Memory B cell (primary cell): Measurements from ENCODE around the gene SPINK14.
A peak's percentile ranks its signal among the peaks of the same experiment; 100 is the strongest.

Experiments used
- ATAC-seq: fragments of 150-1000 bp; cut with Tn5 transposase; 2 replicates; pipeline ENCODE4 v1.10.0; 2021; ENCODE audit warnings: low read depth, mild to moderate bottlenecking, moderate library complexity
- DNase-seq, 2 donors: peaks; one replicate each; pipeline ENCODE4 v3.0.0; 2022; ENCODE audit warnings: low spot score in 2 of 2
- H3K27ac Mint-ChIP-seq: one replicate; pipeline ENCODE4 v1.8.0; 2022; ENCODE audit warnings: mild to moderate bottlenecking, moderate library complexity, mixed read lengths
- H3K27me3 Mint-ChIP-seq: one replicate; pipeline ENCODE4 v1.8.0; 2022; ENCODE audit warnings: mixed read lengths
- H3K36me3 Mint-ChIP-seq: one replicate; pipeline ENCODE4 v1.8.0; 2022; ENCODE audit warnings: mild to moderate bottlenecking, mixed read lengths
- H3K4me1 Mint-ChIP-seq: one replicate; pipeline ENCODE4 v1.8.0; 2022; ENCODE audit warnings: mixed read lengths
- H3K4me3 Mint-ChIP-seq: one replicate; pipeline ENCODE4 v1.8.0; 2022; ENCODE audit warnings: mild to moderate bottlenecking, moderate library complexity, mixed read lengths
- H3K9me3 Mint-ChIP-seq: one replicate; pipeline ENCODE4 v1.8.0; 2022; ENCODE audit warnings: mixed read lengths

The SPINK14 gene

GRCh38 chr5:148166550-148167283 is 1.6 kb upstream of the SPINK14 start:
- no peak overlapping the region for H3K27ac Mint-ChIP-seq

DNA sequence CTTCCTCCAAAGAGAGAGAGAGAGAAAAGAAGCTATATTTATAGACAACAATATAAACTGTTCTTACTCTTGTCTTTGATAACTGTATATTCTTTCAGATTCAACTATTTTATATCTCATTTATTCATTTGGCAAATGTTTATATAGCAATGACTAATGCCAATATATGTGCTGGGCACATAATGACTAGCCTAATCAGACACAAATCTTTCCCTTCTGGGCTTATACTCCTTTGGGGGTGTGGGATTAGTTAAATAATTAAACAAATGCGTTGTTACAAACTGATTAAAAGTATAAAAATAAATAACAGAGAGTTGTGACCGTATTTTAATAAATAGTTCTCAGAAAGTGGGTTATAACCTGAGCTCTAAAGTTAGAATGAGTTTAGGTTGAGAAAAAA is 4.0 kb downstream of the SPINK14 start:
- ATAC-seq (no peak), DNase-seq (no peak)
- Mint-ChIP-seq H3K9me3 (no peaks in the 10 kb centered on the region), H3K4me3 (no peak overlapping the region), H3K27ac (no peak overlapping the region), H3K4me1 (no peaks in the 10 kb centered on the region), H3K36me3 (no peaks in the 10 kb centered on the region), H3K27me3 (peaks cover 3% of the 10 kb centered on the region)

More at GRCh38 chr5:148166550-148167283, 1.6 kb upstream of the SPINK14 start:
- H3K9me3 Mint-ChIP-seq = no peaks in the 10 kb centered on the region
- DNase-seq (no peak), ATAC-seq (no peak)
- H3K4me1 Mint-ChIP-seq = no peaks in the 10 kb centered on the region
- H3K4me3 Mint-ChIP-seq = no peak overlapping the region
- no peaks in the 10 kb centered on the region for H3K27me3 Mint-ChIP-seq
- no peaks in the 10 kb centered on the region for H3K36me3 Mint-ChIP-seq

DNA sequence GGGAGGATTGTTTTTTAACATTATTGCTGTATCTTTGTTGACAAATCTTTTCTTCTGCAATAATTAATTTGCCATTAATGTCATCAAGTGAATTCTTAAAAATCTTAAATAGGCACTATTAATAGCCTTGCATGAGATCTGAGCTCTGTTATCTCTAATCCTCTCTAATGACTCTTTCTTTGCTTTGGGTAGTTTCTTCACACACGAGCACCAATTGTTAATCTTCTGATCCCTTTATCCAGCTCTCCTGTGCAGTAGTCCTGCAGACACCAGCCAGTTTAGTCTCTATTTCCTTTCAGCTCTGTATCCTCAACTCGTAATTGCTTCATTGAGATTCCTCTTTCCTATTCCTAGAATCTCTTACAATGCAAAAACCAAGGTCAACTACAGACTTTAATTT is 8.1 kb downstream of the SPINK14 start:
- no peaks in the 10 kb centered on the region for H3K4me1 Mint-ChIP-seq
- DNase-seq (no peak), ATAC-seq (no peak)
- no peaks in the 10 kb centered on the region for H3K36me3 Mint-ChIP-seq
- H3K27me3 Mint-ChIP-seq = peaks cover 7% of the 10 kb centered on the region
- no peak overlapping the region for H3K27ac Mint-ChIP-seq
- no peak overlapping the region for H3K4me3 Mint-ChIP-seq
- H3K9me3 Mint-ChIP-seq = no peaks in the 10 kb centered on the region

DNA sequence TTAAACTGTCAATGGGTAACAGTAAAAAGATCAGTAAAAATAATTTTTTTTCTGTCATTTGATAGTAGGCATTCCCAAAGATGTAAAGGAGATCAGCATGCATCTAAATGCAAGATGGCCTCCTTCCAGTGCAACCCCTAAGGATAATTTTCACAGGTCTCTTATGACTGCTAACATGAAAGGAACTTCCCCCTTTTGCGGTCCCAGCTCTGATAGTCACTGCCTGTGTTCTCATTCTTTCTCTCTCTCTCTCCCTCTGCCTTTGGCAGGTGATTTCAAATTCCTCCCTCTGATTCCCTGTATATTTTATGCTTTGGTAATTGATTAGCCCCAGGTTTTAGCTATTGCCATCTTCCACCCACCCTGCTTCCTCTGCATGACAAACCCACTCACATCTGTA is 8.9 kb downstream of the SPINK14 start:
- H3K4me1 Mint-ChIP-seq = no peaks in the 10 kb centered on the region
- no peaks in the 10 kb centered on the region for H3K36me3 Mint-ChIP-seq
- H3K27ac Mint-ChIP-seq = no peak overlapping the region
- no peaks in the 10 kb centered on the region for H3K9me3 Mint-ChIP-seq
- peaks cover 7% of the 10 kb centered on the region for H3K27me3 Mint-ChIP-seq
- DNase-seq (no peak), ATAC-seq (no peak)
- no peak overlapping the region for H3K4me3 Mint-ChIP-seq

DNA sequence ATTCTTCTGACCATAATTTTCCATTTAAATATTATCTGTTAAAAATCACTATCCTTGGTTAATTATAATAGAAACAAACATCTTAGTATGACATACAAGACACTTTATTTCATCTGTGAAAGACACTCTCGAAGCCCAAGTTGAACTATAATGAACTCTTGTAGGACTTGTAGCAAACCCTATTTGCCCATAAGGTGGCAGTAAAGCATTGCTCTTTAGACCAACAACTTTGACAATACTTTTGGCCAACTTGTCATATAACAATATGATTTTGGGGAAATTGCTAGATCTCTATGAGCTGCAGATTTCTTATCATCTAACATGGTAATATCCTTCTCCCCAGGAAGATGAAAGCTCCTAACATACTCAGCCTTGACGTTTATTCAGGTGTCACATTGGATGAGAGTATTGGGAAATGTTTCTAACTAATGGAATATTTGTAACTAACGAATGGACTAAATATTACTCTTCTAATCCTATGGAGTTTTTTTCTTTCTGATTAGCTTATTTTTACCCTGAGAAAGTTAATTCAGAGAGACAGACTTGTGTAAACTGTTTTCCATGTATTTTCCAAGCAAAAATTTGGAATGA is 11.0 kb downstream of the SPINK14 start:
- Mint-ChIP-seq H3K4me1 (no peaks in the 10 kb centered on the region), H3K27me3 (peaks cover 7% of the 10 kb centered on the region), H3K4me3 (no peak overlapping the region), H3K9me3 (no peaks in the 10 kb centered on the region), H3K27ac (no peak overlapping the region), H3K36me3 (no peaks in the 10 kb centered on the region)
- DNase-seq (peak in 1 of 2 donors; percentile 18), ATAC-seq (peak; percentile 42)

DNA sequence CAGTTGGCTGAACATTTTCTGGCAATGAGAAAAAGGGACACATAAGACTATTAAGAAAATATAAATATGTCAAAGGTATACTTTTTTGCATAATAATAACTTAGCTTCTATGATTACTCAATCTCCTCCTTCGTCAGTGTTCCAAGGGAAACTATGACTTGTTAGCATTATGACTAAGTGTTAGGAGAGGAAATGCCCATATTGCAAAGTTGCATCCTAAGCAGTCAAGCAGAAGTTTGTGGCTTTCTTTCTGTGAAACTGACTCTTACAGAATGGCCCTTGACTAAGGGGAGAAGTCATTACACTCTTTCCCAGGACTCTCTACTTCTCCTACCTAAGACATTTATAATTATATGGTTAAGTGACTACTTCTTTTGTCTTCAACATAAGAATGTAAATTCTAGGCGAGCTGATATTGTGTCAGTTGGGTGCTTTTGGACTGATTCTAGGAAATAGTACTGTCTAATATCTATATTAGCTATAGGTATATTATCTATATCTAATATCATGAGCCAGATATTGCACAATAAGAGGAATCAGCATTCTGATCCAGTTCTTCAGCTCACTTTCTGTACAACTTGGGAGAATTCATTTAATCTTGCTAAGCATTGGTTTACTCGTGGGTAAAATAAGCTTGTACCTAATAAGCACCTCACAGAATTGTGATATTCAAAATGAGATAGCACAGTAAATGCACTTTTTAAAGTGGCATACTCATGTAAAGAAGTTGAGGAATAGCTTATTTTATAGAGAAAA is 18.1 kb downstream of the SPINK14 start:
- Mint-ChIP-seq H3K27ac (no peak overlapping the region), H3K27me3 (peaks cover 3% of the 10 kb centered on the region), H3K9me3 (no peaks in the 10 kb centered on the region), H3K4me1 (no peaks in the 10 kb centered on the region), H3K4me3 (no peak overlapping the region), H3K36me3 (no peaks in the 10 kb centered on the region)
- ATAC-seq = no peak
- no peak for DNase-seq

DNA sequence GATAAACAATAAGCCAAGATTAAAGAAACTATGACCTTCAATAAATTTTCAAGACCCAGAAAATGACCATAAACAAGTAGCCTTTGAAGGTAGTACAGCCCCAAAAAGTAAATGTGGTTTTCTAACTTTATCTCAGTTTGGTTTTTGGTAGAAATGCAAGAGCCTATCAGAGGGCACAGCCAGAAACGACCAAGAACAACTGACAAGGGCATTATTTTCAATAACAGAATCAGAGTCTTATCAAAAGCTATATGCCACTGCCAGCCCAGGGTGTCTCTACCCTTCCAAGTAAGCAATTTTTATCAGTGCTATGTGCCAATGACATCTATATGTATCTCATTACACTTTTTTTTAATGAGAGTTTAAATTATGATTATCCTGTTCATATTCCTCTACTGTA is 22.7 kb downstream of the SPINK14 start:
- H3K27me3 Mint-ChIP-seq = peaks cover 3% of the 10 kb centered on the region
- no peak for DNase-seq
- H3K9me3 Mint-ChIP-seq = no peaks in the 10 kb centered on the region
- ATAC-seq = no peak
- H3K4me3 Mint-ChIP-seq = no peak overlapping the region
- no peaks in the 10 kb centered on the region for H3K4me1 Mint-ChIP-seq
- H3K36me3 Mint-ChIP-seq = no peaks in the 10 kb centered on the region
- H3K27ac Mint-ChIP-seq = no peak overlapping the region

GRCh38 chr5:148193202-148193601 is 24.9 kb downstream of the SPINK14 start:
- Mint-ChIP-seq H3K9me3 (no peaks in the 10 kb centered on the region), H3K36me3 (no peaks in the 10 kb centered on the region), H3K4me3 (no peak overlapping the region), H3K27ac (no peak overlapping the region), H3K4me1 (no peaks in the 10 kb centered on the region), H3K27me3 (peaks cover 1% of the 10 kb centered on the region)
- DNase-seq (no peak), ATAC-seq (no peak)

DNA sequence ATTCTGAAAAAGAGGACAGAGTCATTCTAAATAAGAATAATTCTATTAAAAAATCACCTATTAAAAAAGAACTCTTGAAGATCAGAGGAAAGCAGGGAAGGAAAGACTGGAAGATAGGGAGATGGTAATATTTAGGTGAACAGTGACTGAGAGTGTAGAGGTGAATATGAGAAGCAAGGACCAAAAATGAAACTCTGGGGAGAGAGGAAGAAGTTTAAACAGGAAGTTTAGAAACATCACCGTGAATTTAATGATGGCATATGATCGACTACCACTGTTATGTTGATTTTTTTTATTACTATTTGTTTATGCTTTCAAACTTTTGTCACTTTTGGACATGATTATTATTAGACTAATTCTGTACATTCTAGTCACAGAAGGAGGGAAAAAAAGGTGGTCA is 32.8 kb downstream of the SPINK14 start:
- no peaks in the 10 kb centered on the region for H3K9me3 Mint-ChIP-seq
- H3K4me3 Mint-ChIP-seq = no peak overlapping the region
- no peaks in the 10 kb centered on the region for H3K36me3 Mint-ChIP-seq
- H3K27me3 Mint-ChIP-seq = no peaks in the 10 kb centered on the region
- no peaks in the 10 kb centered on the region for H3K4me1 Mint-ChIP-seq
- DNase-seq = no peak
- ATAC-seq = no peak
- H3K27ac Mint-ChIP-seq = no peak overlapping the region

DNA sequence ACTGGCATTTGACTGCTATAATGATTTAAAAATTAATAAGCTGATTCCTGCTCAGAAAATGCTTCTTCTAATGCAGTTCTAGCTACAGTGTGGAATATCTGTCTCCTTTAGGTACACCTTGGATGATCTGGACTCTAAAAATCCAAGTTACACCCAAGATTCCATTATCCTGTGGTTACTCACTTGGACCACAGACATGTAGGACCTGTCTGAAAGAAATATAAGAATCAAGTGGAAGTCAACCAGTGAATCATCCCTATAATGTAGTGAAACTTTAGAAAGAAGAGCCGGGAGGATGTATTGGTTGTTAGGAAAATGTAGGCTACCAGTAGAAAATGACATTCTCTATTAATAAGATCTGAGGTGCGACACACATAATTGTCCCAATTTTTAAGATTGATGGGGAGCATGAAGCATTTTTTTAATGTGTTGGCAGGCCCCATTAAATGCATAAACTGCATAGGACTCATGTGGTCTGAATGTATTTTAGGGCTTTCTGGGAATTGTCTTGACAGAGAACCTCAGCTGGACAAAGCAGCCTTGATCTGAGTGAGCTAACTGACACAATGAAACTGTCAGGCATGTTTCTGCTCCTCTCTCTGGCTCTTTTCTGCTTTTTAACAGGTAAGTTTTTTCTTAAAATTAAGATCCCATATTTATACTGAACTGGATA is 34.3 kb downstream of the SPINK14 start, which contains the start of gene SPINK6:
Gene SPINK6 (plus strand): TSS at position 512 of the 673 bp plus-strand sequence. CDS start 55 bp downstream, at position 567.
- Mint-ChIP-seq H3K27me3 (peaks cover 2% of the 10 kb centered on the region), H3K4me3 (no peak within 1 kb of the TSS), H3K27ac (no peak within 1 kb of the TSS), H3K9me3 (no peaks in the 10 kb centered on the region), H3K4me1 (no peaks in the 10 kb centered on the region), H3K36me3 (no peaks in the 10 kb centered on the region)
- DNase-seq = no peak
- no peak for ATAC-seq

GRCh38 chr5:148205044-148205806 is 36.9 kb downstream of the SPINK14 start:
- no peak for ATAC-seq
- Mint-ChIP-seq H3K9me3 (no peaks in the 10 kb centered on the region), H3K36me3 (no peaks in the 10 kb centered on the region), H3K27ac (no peak overlapping the region), H3K27me3 (peaks cover 2% of the 10 kb centered on the region), H3K4me1 (no peaks in the 10 kb centered on the region), H3K4me3 (no peak overlapping the region)
- no peak for DNase-seq

- Mint-ChIP-seq H3K27ac (no peak overlapping the region), H3K4me1 (no peaks in the 10 kb centered on the region), H3K4me3 (no peak overlapping the region), H3K27me3 (peaks cover 2% of the 10 kb centered on the region), H3K36me3 (no peaks in the 10 kb centered on the region), H3K9me3 (no peaks in the 10 kb centered on the region)
- DNase-seq = no peak
- ATAC-seq = no peak
These were observed 37.5 kb downstream of the SPINK14 start for GRCh38 chr5:148205865-148206264.

GRCh38 chr5:148206620-148207019 is 38.3 kb downstream of the SPINK14 start:
- no peaks in the 10 kb centered on the region for H3K4me1 Mint-ChIP-seq
- peaks cover 2% of the 10 kb centered on the region for H3K27me3 Mint-ChIP-seq
- H3K27ac Mint-ChIP-seq = no peak overlapping the region
- H3K36me3 Mint-ChIP-seq = no peaks in the 10 kb centered on the region
- ATAC-seq (no peak), DNase-seq (no peak)
- H3K9me3 Mint-ChIP-seq = no peaks in the 10 kb centered on the region
- H3K4me3 Mint-ChIP-seq = no peak overlapping the region
